SK-N-MC (cell line): Measurements from ENCODE around the gene C5.

Experiments used
- DNase-seq: peaks from one replicate; pipeline ENCODE4 v3.0.0-alpha.2; 2011; ENCODE audit warnings: low read depth, low spot score
- H3K27ac ChIP-seq: fragments of 200-600 bp; sonication (generic); 2 replicates; pipeline ENCODE4 v1.5.1; 2016; ENCODE audit warnings: mixed run types
- H3K36me3 ChIP-seq: fragments of 200-600 bp; sonication (generic); 2 replicates; pipeline ENCODE4 v1.6.1; 2017; ENCODE audit warnings: antibody characterized with exemption, low read length, mixed read lengths; ENCODE audit not compliant: insufficient read depth
- H3K4me3 ChIP-seq: fragments of 200-600 bp; sonication (generic); 2 replicates; pipeline ENCODE4 v1.5.1; 2016
- H3K9ac ChIP-seq: fragments of 200-600 bp; sonication (generic); 2 replicates; pipeline ENCODE4 v1.8.0; 2017; ENCODE audit warnings: mixed run types, mixed read lengths; ENCODE audit not compliant: insufficient read length
- H3K9me3 ChIP-seq: fragments of 200-600 bp; sonication (generic); 2 replicates; pipeline ENCODE4 v1.6.1; 2017; ENCODE audit warnings: low read depth, mild to moderate bottlenecking, antibody characterized with exemption, low read length, moderate library complexity, mixed read lengths
- EZH2 ChIP-seq: fragments of 200-600 bp; sonication (generic); IDR thresholded peaks from one replicate; pipeline ENCODE4 v1.6.1; 2017; ENCODE audit warnings: antibody characterized with exemption
- FOXP2 ChIP-seq: optimal IDR thresholded peaks from 2 replicates; pipeline ENCODE3; 2011; ENCODE audit warnings: mild to moderate bottlenecking, moderate library complexity; ENCODE audit not compliant: insufficient read depth; ENCODE audit errors: extremely low read length, control extremely low read depth
- POLR2AphosphoS5 ChIP-seq: IDR thresholded peaks from 2 replicates; pipeline ENCODE4 v1.6.1; 2012; ENCODE audit warnings: mild to moderate bottlenecking, low read depth, low read length, borderline replicate concordance

Gene C5

GRCh38 chr9:120931231-120932085 lies 118.6 kb downstream of the C5 start:
- Histone ChIP-seq H3K4me3 (no peak overlapping the region), H3K27ac (no peak overlapping the region), H3K36me3 (no peaks in the 10 kb centered on the region), H3K9ac (no peak overlapping the region), H3K9me3 (no peaks in the 10 kb centered on the region)
- TF ChIP-seq EZH2 = no peak
- no peak for TF ChIP-seq POLR2AphosphoS5
- no peak for TF ChIP-seq FOXP2
- DNase-seq = no peak

- TF ChIP-seq POLR2AphosphoS5 (no peak), FOXP2 (no peak)
- H3K36me3 ChIP-seq = no peaks in the 10 kb centered on the region
- no peak for DNase-seq
- H3K4me3 ChIP-seq = no peak overlapping the region
- H3K9me3 ChIP-seq = no peaks in the 10 kb centered on the region
- no peak overlapping the region for H3K27ac ChIP-seq
- no peak overlapping the region for H3K9ac ChIP-seq
Measured at GRCh38 chr9:120929229-120929791, 120.8 kb downstream of the C5 start.

GRCh38 chr9:120928483-120929228 lies 121.4 kb downstream of the C5 start:
- H3K9ac ChIP-seq = no peak overlapping the region
- no peak for DNase-seq
- no peak overlapping the region for H3K4me3 ChIP-seq

GRCh38 chr9:120928015-120928482 lies 122.0 kb downstream of the C5 start:
- no peak for DNase-seq
- TF ChIP-seq EZH2 = no peak
- TF ChIP-seq FOXP2 = no peak
- no peak for TF ChIP-seq POLR2AphosphoS5
- Histone ChIP-seq H3K4me3 (no peak overlapping the region), H3K9me3 (no peaks in the 10 kb centered on the region), H3K36me3 (no peaks in the 10 kb centered on the region), H3K27ac (no peak overlapping the region), H3K9ac (no peak overlapping the region)

More at GRCh38 chr9:120928483-120929228, 121.4 kb downstream of the C5 start:
- Histone ChIP-seq H3K36me3 (no peaks in the 10 kb centered on the region), H3K9me3 (no peaks in the 10 kb centered on the region), H3K27ac (no peak overlapping the region)
- TF ChIP-seq FOXP2 (no peak), POLR2AphosphoS5 (no peak), EZH2 (no peak)

GRCh38 chr9:120927269-120928014 lies 122.6 kb downstream of the C5 start:
- no peak for DNase-seq
- Histone ChIP-seq H3K9me3 (no peaks in the 10 kb centered on the region), H3K27ac (no peak overlapping the region), H3K9ac (no peak overlapping the region), H3K36me3 (no peaks in the 10 kb centered on the region), H3K4me3 (no peak overlapping the region)
- TF ChIP-seq POLR2AphosphoS5 (no peak), EZH2 (no peak)

- Histone ChIP-seq H3K4me3 (no peak within 1 kb of the TSS), H3K36me3 (no peaks in the 10 kb centered on the region), H3K27ac (no peak within 1 kb of the TSS), H3K9me3 (no peaks in the 10 kb centered on the region), H3K9ac (no peak within 1 kb of the TSS)
- TF ChIP-seq POLR2AphosphoS5 (no peak), FOXP2 (no peak), EZH2 (no peak)
- no peak for DNase-seq
Measured at GRCh38 chr9:120926397-120926928, 123.6 kb downstream of the C5 start, which contains the start of gene TRAF1. Gene TRAF1 (minus strand): TSS chr9:120926796. CDS start chr9:120926075, 721 bp downstream.

- Histone ChIP-seq H3K4me3 (no peak overlapping the region), H3K9ac (no peak overlapping the region), H3K36me3 (no peaks in the 10 kb centered on the region), H3K27ac (no peak overlapping the region), H3K9me3 (no peaks in the 10 kb centered on the region)
- no peak for DNase-seq
- TF ChIP-seq EZH2 (no peak), POLR2AphosphoS5 (no peak), FOXP2 (no peak)
Measured at GRCh38 chr9:120925535-120926396, 124.3 kb downstream of the C5 start.
